NT2/D1 (cell line): Measurements from ENCODE around the gene TGOLN2.
"Not testable (repeated sequence)": the region's sequence is repeated elsewhere in the genome, so short reads cannot be mapped to it uniquely, and the experiment has no call there.

Experiments used
- DNase-seq: peaks from one replicate; pipeline ENCODE4 v3.0.0-alpha.2; 2011; ENCODE audit warnings: low read depth, low spot score
- H3K27me3 ChIP-seq: 2 replicates; pipeline ENCODE4 v1.6.0; 2011; ENCODE audit warnings: mild to moderate bottlenecking; ENCODE audit not compliant: insufficient read length, insufficient read depth
- H3K36me3 ChIP-seq: 2 replicates; pipeline ENCODE4 v1.6.1; 2011; ENCODE audit warnings: mild to moderate bottlenecking, low read length, mixed read lengths; ENCODE audit not compliant: insufficient read depth, insufficient read length
- H3K4me1 ChIP-seq: 2 replicates; pipeline ENCODE4 v1.5.1; 2011; ENCODE audit not compliant: insufficient read depth, insufficient read length
- H3K4me3 ChIP-seq: 2 replicates; pipeline ENCODE4 v1.5.1; 2011; ENCODE audit warnings: low read depth; ENCODE audit not compliant: insufficient read length
- H3K9ac ChIP-seq: 2 replicates; pipeline ENCODE4 v1.6.0; 2011; ENCODE audit warnings: low read depth; ENCODE audit not compliant: insufficient read length
- H3K9me3 ChIP-seq: 2 replicates; pipeline ENCODE4 v1.5.1; 2011; ENCODE audit warnings: mild to moderate bottlenecking, low read length; ENCODE audit not compliant: insufficient read depth
- SUZ12 ChIP-seq: IDR thresholded peaks from 2 replicates; pipeline ENCODE4 v1.6.1; 2011; ENCODE audit not compliant: insufficient read length, insufficient read depth; ENCODE audit errors: extremely low read depth
- YY1 ChIP-seq: IDR thresholded peaks from 2 replicates; pipeline ENCODE4 v1.6.1; 2011; ENCODE audit not compliant: insufficient read length, insufficient read depth
- ZNF274 ChIP-seq: IDR thresholded peaks from 2 replicates; pipeline ENCODE4 v1.6.1; 2011; ENCODE audit warnings: mild to moderate bottlenecking, low read depth, low read length

The TGOLN2 gene

DNA sequence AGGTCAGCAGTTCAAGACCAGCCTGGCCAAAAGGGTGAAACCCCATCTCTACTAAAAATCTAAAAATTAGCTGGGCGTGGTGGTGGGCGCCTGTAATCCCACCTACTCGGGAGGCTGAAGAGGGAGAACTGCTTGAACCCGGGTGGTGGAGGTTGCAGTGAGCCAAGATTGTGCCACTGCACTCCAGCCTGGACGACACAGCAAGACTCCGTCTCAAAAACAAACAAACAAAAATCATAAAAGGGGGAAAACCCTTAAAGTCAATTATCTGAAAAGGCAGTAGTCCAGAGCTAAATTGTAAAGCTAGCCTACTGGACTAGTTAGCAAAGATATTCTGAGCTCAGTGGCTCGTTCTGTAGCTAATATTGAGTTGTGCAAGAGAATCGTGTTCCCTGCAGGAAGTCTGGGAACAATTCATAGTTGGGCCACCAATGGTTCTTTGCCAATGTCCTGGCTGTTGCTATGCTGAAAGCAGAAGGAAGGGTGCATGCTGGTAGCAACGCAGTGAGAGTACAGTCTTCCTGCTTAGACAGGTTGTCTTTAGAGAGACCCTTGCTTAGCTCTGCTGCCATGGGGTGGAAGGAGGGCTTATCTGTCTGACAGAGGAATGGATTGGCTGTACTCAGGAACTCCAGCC lies 4.3 kb downstream of the TGOLN2 start:
- no peak overlapping the region for H3K9ac ChIP-seq
- no peaks in the 10 kb centered on the region for H3K4me1 ChIP-seq
- no peak for TF ChIP-seq SUZ12
- no peak for TF ChIP-seq ZNF274
- no peak for TF ChIP-seq YY1
- H3K9me3 ChIP-seq = no peaks in the 10 kb centered on the region
- no peaks in the 10 kb centered on the region for H3K27me3 ChIP-seq
- H3K4me3 ChIP-seq = no peak overlapping the region
- H3K36me3 ChIP-seq = peaks cover 75% of the 10 kb centered on the region
- DNase-seq = no peak

DNA sequence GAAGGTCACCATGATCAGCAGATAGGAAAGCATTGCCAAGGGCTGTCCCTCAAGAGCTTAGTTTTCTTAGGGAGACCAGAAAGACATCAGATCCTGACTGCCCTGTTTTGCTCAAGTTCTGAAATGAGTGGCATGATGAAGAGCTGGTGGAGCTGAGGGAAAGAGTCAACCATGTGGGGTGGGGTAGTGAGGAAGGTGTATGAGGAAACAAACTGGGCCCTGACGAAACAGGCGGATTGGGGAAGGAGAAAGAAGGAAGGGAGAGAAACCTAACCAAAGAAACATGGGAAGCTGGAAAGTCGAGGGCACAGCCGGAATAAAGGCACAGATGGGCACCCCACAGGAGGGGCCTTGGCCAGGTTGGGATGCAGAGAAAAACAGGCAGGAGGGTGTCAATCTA lies 8.0 kb downstream of the TGOLN2 start:
- no peaks in the 10 kb centered on the region for H3K27me3 ChIP-seq
- no peak overlapping the region for H3K4me3 ChIP-seq
- DNase-seq = no peak
- H3K36me3 ChIP-seq = peaks cover 71% of the 10 kb centered on the region
- no peaks in the 10 kb centered on the region for H3K4me1 ChIP-seq
- H3K9me3 ChIP-seq = no peaks in the 10 kb centered on the region
- no peak for TF ChIP-seq YY1
- no peak for TF ChIP-seq SUZ12
- TF ChIP-seq ZNF274 = no peak
- no peak overlapping the region for H3K9ac ChIP-seq

DNA sequence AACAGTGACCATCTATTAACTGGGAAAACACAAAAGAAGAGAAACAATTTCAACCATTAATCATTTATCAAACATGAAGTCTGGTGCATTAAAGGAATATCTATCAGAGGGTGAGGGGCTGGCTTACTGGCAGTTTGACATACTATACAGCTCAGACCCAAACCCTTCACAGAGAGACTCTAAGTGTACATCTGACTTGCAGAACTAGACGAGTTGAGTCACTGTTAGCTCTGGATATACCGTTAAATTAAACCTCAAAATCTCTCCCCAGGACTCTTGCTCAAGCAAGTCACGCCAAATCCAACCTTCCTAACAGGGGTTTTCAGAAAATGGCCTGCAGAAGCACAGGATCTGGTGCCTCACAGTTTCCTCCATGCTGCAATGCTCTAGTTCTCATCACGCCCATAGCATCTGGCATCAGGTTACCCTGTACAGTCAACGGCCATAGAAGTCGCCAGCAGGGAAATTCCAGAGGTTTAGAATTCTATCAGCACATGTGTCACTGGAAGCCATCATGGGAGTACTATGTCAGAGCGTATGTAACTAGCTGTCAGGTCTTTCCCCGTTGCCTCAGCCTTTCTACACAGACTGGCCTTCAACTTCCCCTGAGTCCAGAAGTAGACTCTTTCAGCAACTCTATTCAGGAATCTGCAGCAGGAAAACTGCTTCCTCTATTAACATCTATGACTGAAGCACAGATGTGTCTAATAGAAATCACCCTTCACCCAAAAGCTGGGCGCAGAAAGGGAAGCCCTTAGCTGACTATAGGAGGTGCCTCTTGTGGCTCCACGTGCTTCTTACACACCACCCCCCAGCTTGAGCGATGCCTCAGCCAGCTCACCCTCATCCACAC lies 9.3 kb downstream of the TGOLN2 start:
- Histone ChIP-seq H3K4me3 (no peak overlapping the region), H3K36me3 (peaks cover 64% of the 10 kb centered on the region), H3K9ac (no peak overlapping the region), H3K27me3 (no peaks in the 10 kb centered on the region), H3K9me3 (no peaks in the 10 kb centered on the region), H3K4me1 (no peaks in the 10 kb centered on the region)
- DNase-seq = no peak
- TF ChIP-seq YY1 (no peak), SUZ12 (no peak), ZNF274 (no peak)

DNA sequence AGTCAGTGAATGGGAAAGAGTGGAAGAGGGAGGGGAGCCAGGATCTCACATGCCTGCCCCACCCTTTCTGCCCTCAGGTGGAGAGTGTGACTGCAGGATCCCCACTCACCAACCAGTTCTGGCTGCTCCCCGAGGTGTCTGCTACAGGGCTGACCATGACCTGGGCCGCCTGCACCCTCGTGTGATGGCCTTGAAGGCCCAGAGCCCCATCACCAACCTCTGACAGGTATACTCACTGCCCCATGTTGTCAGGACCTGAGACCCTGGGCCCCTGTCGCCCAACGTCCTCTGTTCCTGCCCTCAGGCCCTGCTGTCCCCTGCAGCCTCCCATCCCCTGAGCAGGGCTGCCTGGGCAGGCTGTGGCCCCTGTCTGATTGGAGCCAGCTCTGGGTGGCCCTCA lies 11.9 kb downstream of the TGOLN2 start:
- not testable (repeated sequence) for DNase-seq, H3K4me3 ChIP-seq, H3K27me3 ChIP-seq, H3K9me3 ChIP-seq, H3K9ac ChIP-seq, H3K4me1 ChIP-seq
- H3K36me3 ChIP-seq = peaks cover 43% of the 10 kb centered on the region

DNA sequence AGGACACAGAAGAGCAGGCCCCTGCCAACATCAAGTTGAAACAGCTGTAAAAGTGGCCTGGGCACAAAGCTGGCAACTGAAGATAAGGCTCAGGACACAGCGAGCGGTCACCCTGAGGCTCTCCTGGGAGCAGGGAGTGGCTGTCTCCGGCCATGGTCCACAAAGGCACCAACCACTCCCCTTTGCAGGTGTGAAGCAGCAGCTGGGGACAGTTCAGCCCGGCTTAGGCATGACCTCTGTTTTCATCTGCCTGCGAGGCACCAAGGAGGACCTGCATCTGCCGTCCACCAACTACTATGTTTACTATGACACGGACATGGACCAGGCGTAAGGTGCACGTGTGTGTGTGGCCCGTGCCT lies 12.9 kb downstream of the TGOLN2 start:
- no peaks in the 10 kb centered on the region for H3K4me1 ChIP-seq
- no peak for DNase-seq
- H3K9ac ChIP-seq = no peak overlapping the region
- no peak for TF ChIP-seq SUZ12
- TF ChIP-seq ZNF274 = no peak
- no peak for TF ChIP-seq YY1
- peaks cover 32% of the 10 kb centered on the region for H3K36me3 ChIP-seq
- no peaks in the 10 kb centered on the region for H3K9me3 ChIP-seq
- no peaks in the 10 kb centered on the region for H3K27me3 ChIP-seq
- no peak overlapping the region for H3K4me3 ChIP-seq

DNA sequence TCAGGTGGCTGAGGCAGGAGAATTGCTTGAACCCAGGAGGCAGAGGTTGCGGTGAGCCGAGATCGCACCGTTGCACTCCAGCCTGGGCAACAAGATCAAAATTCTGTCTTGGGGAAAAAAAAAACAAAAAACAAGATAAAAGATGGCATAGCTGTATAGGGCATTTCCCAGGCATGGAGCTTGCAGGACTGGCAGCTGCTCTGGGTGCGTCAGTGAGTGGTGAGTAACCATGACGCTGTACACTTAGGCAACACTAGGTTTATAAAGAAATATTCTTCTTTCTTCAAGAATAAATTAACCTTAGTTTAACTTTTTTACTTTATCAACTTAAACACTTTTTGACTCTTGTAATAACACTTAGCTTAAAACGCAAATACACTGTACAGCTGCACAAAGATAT lies 15.4 kb downstream of the TGOLN2 start:
- TF ChIP-seq SUZ12 (no peak), YY1 (no peak), ZNF274 (no peak)
- H3K27me3 ChIP-seq = no peaks in the 10 kb centered on the region
- peaks cover 29% of the 10 kb centered on the region for H3K36me3 ChIP-seq
- H3K9ac ChIP-seq = no peak overlapping the region
- H3K4me1 ChIP-seq = peaks cover 4% of the 10 kb centered on the region
- no peak for DNase-seq
- no peaks in the 10 kb centered on the region for H3K9me3 ChIP-seq
- H3K4me3 ChIP-seq = no peak overlapping the region

DNA sequence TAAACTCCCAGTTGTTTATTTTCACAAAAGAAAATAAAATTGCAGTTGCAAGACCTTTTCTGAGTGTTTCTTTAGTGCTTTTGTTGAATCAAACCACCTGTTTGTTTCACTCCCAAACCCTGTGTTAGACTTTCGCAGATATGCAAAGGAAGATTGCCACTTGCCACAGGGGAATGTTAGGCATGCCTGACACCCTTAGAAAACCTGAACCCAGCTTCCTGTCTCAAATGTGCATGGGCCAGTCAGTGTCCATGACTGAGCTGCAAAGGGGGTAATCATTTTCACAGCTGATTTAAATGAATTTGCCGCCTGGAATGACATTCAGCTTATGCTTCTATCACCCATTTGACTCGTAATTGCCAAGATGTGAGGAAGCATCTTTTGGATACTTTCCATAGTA lies 17.5 kb downstream of the TGOLN2 start:
- TF ChIP-seq SUZ12 (no peak), ZNF274 (no peak), YY1 (no peak)
- Histone ChIP-seq H3K4me1 (peaks cover 5% of the 10 kb centered on the region), H3K9me3 (no peaks in the 10 kb centered on the region), H3K4me3 (no peak overlapping the region), H3K9ac (no peak overlapping the region), H3K36me3 (peaks cover 37% of the 10 kb centered on the region), H3K27me3 (no peaks in the 10 kb centered on the region)
- no peak for DNase-seq

DNA sequence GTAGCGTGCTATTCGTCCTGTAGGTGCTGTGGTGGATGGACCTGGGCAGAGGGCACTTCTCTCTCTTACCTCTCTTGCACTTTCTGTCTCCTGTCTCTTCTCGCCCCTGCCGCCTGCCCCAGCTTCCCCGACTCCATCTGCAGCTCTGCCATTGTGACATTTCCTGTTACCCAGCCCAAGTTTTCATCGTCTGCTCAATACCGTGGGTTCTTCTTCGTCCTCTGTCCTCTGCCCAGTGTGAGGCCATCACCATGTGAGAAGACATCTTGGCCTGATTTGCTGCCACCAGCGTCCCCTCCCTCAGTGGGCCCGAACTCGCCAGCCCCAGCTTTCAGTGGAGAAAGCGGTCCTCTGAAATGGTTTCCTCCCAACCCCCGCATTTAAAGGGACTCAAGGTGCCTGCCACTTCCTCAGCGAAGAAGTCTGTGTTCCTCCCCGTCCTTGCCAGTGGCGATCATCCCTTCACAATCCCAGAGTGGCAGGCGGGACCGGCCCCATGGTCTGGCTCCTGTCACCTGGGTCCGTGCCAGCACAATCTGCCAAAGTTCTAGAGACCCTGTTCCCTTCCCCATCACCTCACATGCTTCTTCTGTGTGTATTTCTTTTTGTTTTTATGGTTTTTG lies 18.0 kb downstream of the TGOLN2 start:
- TF ChIP-seq SUZ12 (no peak), ZNF274 (no peak), YY1 (no peak)
- no peaks in the 10 kb centered on the region for H3K9me3 ChIP-seq
- no peak overlapping the region for H3K4me3 ChIP-seq
- no peak overlapping the region for H3K9ac ChIP-seq
- H3K4me1 ChIP-seq = peaks cover 5% of the 10 kb centered on the region
- no peak for DNase-seq
- H3K27me3 ChIP-seq = no peaks in the 10 kb centered on the region
- peaks cover 39% of the 10 kb centered on the region for H3K36me3 ChIP-seq
